HEK293T (cell line): ENCODE data around the gene ZNF200.

Experiments
- CTCF ChIA-PET: fragments of 350-600 bp; formaldehyde crosslinking; extraction: SDS; loops from one replicate; lab custom pipeline; 2021; ENCODE audit warnings: antibody characterized with exemption, inconsistent platforms; lab: Yijun Ruan, JAX
- POLR2A ChIA-PET: fragments of 350-600 bp; formaldehyde crosslinking; extraction: SDS; loops from one replicate; lab custom pipeline; 2020; ENCODE audit warnings: antibody characterized with exemption, inconsistent platforms; lab: Yijun Ruan, JAX
- DNase-seq: peaks from one replicate; pipeline ENCODE4 v3.0.0; 2012; ENCODE audit warnings: mixed read lengths; ENCODE audit errors: extremely low spot score
- ARNT ChIP-seq: fragments of 450-650 bp; IDR thresholded peaks from 2 replicates; pipeline ENCODE4 v1.6.1; 2017; ENCODE audit warnings: mild to moderate bottlenecking
- BHLHE40 ChIP-seq: fragments of 450-650 bp; IDR thresholded peaks from 2 replicates; pipeline ENCODE4 v1.6.1; 2016; ENCODE audit warnings: mild to moderate bottlenecking, moderate library complexity, borderline replicate concordance
- CTBP1 ChIP-seq: fragments of 450-650 bp; IDR thresholded peaks from 2 replicates; pipeline ENCODE4 v1.6.1; 2016; ENCODE audit warnings: borderline replicate concordance
- ELF4 ChIP-seq: fragments of 450-650 bp; IDR thresholded peaks from 2 replicates; pipeline ENCODE4 v1.6.1; 2017; ENCODE audit warnings: antibody characterized with exemption
- FOXA1 ChIP-seq: fragments of 450-650 bp; IDR thresholded peaks from 2 replicates; pipeline ENCODE4 v1.6.1; 2016; ENCODE audit warnings: mild to moderate bottlenecking
- FOXK2 ChIP-seq: fragments of 450-650 bp; IDR thresholded peaks from 2 replicates; pipeline ENCODE4 v1.6.1; 2016; ENCODE audit warnings: mild to moderate bottlenecking
- FOXM1 ChIP-seq: fragments of 450-650 bp; IDR thresholded peaks from 2 replicates; pipeline ENCODE4 v1.6.1; 2017; ENCODE audit warnings: mild to moderate bottlenecking, borderline replicate concordance
- HDGF ChIP-seq: fragments of 450-650 bp; IDR thresholded peaks from 2 replicates; pipeline ENCODE4 v1.6.1; 2017; ENCODE audit warnings: antibody characterized with exemption, borderline replicate concordance
- L3MBTL2 ChIP-seq: fragments of 450-650 bp; conservative IDR thresholded peaks from 2 replicates; pipeline ENCODE4 v1.6.1; 2016; ENCODE audit warnings: mild to moderate bottlenecking
- LEF1 ChIP-seq: fragments of 450-650 bp; IDR thresholded peaks from 2 replicates; pipeline ENCODE4 v1.6.1; 2017; ENCODE audit warnings: mild to moderate bottlenecking, borderline replicate concordance
- NFRKB ChIP-seq: fragments of 450-650 bp; IDR thresholded peaks from 2 replicates; pipeline ENCODE4 v1.6.1; 2016; ENCODE audit warnings: mild to moderate bottlenecking, moderate library complexity
- SP1 ChIP-seq: fragments of 450-650 bp; IDR thresholded peaks from 2 replicates; pipeline ENCODE4 v1.6.1; 2017
- SUZ12 ChIP-seq: fragments of 450-650 bp; IDR thresholded peaks from 2 replicates; pipeline ENCODE4 v1.6.1; 2016; ENCODE audit warnings: mild to moderate bottlenecking
- TARDBP ChIP-seq: fragments of 450-650 bp; IDR thresholded peaks from 2 replicates; pipeline ENCODE4 v1.6.1; 2016
- ZNF384 ChIP-seq: fragments of 450-650 bp; IDR thresholded peaks from 2 replicates; pipeline ENCODE4 v1.6.1; 2016
- TF ChIP-seq, protein P1 (sequence below): fragments of 450-650 bp; IDR thresholded peaks from 2 replicates; pipeline ENCODE4 v1.6.1; 2016

ZNF200 gene

DNA sequence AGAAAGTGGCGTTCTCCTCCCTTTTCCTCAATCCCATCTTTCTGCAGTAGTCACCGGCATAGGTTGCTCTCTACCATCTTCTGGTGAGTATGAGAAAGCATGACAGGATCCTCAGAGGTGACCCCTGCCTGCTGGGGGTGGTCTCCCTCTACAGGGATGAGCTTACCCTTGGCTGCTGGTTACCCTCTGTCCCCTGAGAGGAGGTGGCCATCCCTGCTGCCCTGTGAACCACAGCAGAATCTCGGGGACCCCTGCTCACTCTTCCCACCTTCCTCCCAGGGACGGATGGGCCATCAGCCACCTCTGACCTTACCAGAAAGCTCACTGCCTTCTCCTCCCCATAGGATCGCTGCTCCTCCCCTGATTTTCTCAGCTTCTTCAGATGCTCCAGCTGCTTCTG is 13.6 kb upstream of the ZNF200 start:
- CTCF ChIA-PET, result no interaction called here

DNA sequence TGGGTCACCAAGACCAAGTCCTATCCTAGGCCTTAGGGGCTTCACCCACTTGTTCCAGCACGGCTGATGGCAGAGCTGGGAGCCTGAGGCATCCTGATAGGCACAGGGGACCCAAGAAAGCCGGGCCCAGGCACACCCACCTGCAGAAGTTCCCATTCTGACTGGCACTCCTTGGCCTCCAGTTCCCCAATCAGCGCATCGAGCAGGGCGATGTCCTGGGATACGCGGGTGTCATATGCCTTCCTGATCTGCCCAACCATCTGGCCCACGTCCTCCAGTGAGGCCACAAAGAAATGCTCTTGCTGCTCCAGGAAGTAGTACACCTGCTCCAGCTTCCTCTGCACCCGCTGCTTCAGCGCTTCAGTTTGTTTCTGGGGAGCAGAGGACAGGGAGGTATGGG is 11.9 kb upstream of the ZNF200 start:
- POLR2A ChIA-PET, result no interaction called here
- CTCF ChIA-PET, result interaction anchor here (1.3 kb wide), 1 partner anchor 13 kb away, joined by 5 read pairs; no protein-coding TSS in a partner anchor

More for the DNA sequence above, 13.6 kb upstream of the ZNF200 start:
- POLR2A ChIA-PET, result interaction anchor here (1.3 kb wide), 1 partner anchor 34 kb away, joined by 5 read pairs; the partner anchor contains the start of gene ZNF263
- no peak for DNase-seq
- no peak for TF ChIP-seq ELF4
- no peak for TF ChIP-seq NFRKB
- no peak for TF ChIP-seq FOXK2
- TF ChIP-seq ZNF384, result no peak
- no peak for TF ChIP-seq TARDBP
- TF ChIP-seq FOXM1, result no peak
- no peak for TF ChIP-seq FOXA1
- TF ChIP-seq ARNT, result no peak
- TF ChIP-seq LEF1, result no peak
- no peak for TF ChIP-seq BHLHE40
- TF ChIP-seq SUZ12, result no peak
- TF ChIP-seq, protein P1, sequence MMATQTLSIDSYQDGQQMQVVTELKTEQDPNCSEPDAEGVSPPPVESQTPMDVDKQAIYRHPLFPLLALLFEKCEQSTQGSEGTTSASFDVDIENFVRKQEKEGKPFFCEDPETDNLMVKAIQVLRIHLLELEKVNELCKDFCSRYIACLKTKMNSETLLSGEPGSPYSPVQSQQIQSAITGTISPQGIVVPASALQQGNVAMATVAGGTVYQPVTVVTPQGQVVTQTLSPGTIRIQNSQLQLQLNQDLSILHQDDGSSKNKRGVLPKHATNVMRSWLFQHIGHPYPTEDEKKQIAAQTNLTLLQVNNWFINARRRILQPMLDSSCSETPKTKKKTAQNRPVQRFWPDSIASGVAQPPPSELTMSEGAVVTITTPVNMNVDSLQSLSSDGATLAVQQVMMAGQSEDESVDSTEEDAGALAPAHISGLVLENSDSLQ, result no peak
- no peak for TF ChIP-seq HDGF
- TF ChIP-seq CTBP1, result no peak
- TF ChIP-seq L3MBTL2, result no peak
- TF ChIP-seq SP1, result no peak

DNA sequence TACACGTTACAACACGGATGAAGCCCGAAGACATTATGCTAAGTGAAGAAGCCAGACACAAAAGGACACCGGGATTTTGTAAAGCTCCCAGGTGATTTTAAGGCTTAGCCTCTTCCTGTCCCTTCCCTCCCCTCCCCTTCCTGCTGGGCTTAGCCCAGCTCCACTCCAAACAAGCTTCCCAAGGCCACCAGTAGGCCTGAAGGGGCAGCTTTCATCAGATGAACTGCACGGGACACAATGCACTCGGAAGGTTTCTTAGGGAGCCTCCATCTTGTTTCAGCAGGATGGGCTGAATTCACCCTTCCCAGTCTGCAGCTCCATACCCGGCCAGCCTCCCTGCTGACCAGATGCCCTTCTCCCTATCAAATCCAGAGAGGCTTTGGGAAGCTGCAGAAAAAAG is 11.0 kb upstream of the ZNF200 start:
- CTCF ChIA-PET, result interaction anchor here (1.3 kb wide), 1 partner anchor 14 kb away, joined by 5 read pairs; no protein-coding TSS in a partner anchor
- TF ChIP-seq SUZ12 (no peak), FOXA1 (no peak), HDGF (no peak), SP1 (no peak)
- DNase-seq, result no peak
- POLR2A ChIA-PET, result no interaction called here

More for the DNA sequence above, 11.9 kb upstream of the ZNF200 start:
- TF ChIP-seq SP1 (no peak), LEF1 (no peak), ZNF384 (no peak), NFRKB (no peak), HDGF (no peak), L3MBTL2 (no peak), FOXM1 (no peak), FOXK2 (no peak), FOXA1 (no peak), BHLHE40 (no peak), ELF4 (no peak), SUZ12 (no peak), ARNT (no peak), CTBP1 (no peak), TARDBP (no peak)
- TF ChIP-seq, protein P1, result no peak
- no peak for DNase-seq

- no peak for DNase-seq
- ChIA-PET CTCF (no interaction called here), POLR2A (no interaction called here)
- no peak for TF ChIP-seq NFRKB
- TF ChIP-seq ZNF384, result no peak
- TF ChIP-seq FOXA1, result no peak
- no peak for TF ChIP-seq CTBP1
- TF ChIP-seq LEF1, result no peak
- no peak for TF ChIP-seq ARNT
- no peak for TF ChIP-seq SUZ12
Observed at GRCh38 chr16:3243882-3244281, 8.9 kb upstream of the ZNF200 start.

DNA sequence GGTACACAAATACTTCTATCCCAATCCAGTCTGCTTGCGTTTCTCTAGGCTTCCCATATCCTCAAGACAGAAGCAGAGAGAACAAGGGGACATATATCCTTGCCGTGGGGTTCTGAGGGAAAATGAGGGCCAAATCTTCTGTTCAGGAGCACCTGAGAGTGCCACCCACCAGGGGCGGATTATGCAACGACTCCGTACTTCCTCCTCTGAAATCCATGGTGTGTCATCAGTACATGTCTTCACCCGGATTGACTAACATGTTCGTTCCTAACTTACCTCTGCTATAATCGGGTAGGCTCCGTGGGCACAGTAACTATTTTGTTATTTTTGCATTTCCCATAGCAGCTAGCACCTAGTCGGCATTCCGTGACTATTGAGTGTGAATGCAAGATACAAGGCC is 7.8 kb upstream of the ZNF200 start:
- no peak for TF ChIP-seq FOXM1
- no peak for TF ChIP-seq SUZ12
- TF ChIP-seq, protein P1, result no peak
- no peak for TF ChIP-seq SP1
- TF ChIP-seq ARNT, result no peak
- TF ChIP-seq ELF4, result no peak
- TF ChIP-seq NFRKB, result no peak
- TF ChIP-seq HDGF, result no peak
- no peak for TF ChIP-seq FOXK2
- no peak for TF ChIP-seq CTBP1
- no peak for TF ChIP-seq L3MBTL2
- TF ChIP-seq LEF1, result no peak
- TF ChIP-seq ZNF384, result no peak
- no peak for TF ChIP-seq FOXA1
- TF ChIP-seq BHLHE40, result no peak
- no peak for TF ChIP-seq TARDBP
- ChIA-PET POLR2A (no interaction called here), CTCF (no interaction called here)
- DNase-seq, result no peak

DNA sequence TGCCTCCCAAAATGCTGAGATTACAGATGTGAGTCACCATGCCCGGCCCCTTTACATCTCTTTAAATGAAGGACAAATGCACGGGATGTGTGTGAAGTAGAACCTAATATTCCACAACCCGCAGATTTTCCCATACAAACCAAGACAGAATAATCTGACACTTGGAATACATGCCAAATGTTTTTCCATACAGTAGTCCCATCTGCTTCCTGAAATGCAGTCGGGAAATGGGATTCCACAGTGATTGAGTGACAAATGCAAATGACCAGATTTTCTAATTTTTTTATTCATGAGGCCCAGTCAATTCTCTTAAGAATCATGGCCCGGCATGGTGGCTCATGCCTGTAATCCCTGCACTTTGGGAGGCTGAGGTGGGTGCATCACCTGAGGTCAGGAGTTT is 6.8 kb upstream of the ZNF200 start:
- POLR2A ChIA-PET, result no interaction called here
- no peak for TF ChIP-seq FOXM1
- TF ChIP-seq L3MBTL2, result no peak
- no peak for TF ChIP-seq SUZ12
- TF ChIP-seq LEF1, result no peak
- no peak for TF ChIP-seq ZNF384
- TF ChIP-seq NFRKB, result no peak
- no peak for TF ChIP-seq HDGF
- no peak for TF ChIP-seq ELF4
- TF ChIP-seq ARNT, result no peak
- no peak for TF ChIP-seq CTBP1
- TF ChIP-seq FOXK2, result no peak
- no peak for TF ChIP-seq SP1
- TF ChIP-seq, protein P1, result no peak
- TF ChIP-seq FOXA1, result no peak
- no peak for TF ChIP-seq BHLHE40
- no peak for TF ChIP-seq TARDBP
- no peak for DNase-seq
- CTCF ChIA-PET, result no interaction called here
